BE2C (cell line): ENCODE results near the gene DYNLRB1.

Source experiments
- DNase-seq: peaks from one replicate; pipeline ENCODE4 v3.0.0-alpha.2; 2020
- H3K27me3 ChIP-seq: fragments of 250-450 bp; sonication (Bioruptor Pico); 2 replicates; pipeline ENCODE4 v1.5.1; 2020; ENCODE audit warnings: mild to moderate bottlenecking
- H3K36me3 ChIP-seq: fragments of 250-450 bp; sonication (Bioruptor Pico); 2 replicates; pipeline ENCODE4 v1.5.1; 2020; ENCODE audit warnings: mild to moderate bottlenecking
- H3K4me1 ChIP-seq: fragments of 250-450 bp; sonication (Bioruptor Pico); 2 replicates; pipeline ENCODE4 v1.5.1; 2020
- H3K4me3 ChIP-seq: 2 replicates; pipeline ENCODE4 v1.5.1; 2011; ENCODE audit warnings: low read depth, low read length
- H3K9me3 ChIP-seq: fragments of 250-450 bp; sonication (Bioruptor Pico); 2 replicates; pipeline ENCODE4 v1.5.1; 2020
- CTCF ChIP-seq: IDR thresholded peaks from 2 replicates; pipeline ENCODE4 v1.5.1; 2012; ENCODE audit warnings: mild to moderate bottlenecking, low read depth, low read length

Gene DYNLRB1

DNA sequence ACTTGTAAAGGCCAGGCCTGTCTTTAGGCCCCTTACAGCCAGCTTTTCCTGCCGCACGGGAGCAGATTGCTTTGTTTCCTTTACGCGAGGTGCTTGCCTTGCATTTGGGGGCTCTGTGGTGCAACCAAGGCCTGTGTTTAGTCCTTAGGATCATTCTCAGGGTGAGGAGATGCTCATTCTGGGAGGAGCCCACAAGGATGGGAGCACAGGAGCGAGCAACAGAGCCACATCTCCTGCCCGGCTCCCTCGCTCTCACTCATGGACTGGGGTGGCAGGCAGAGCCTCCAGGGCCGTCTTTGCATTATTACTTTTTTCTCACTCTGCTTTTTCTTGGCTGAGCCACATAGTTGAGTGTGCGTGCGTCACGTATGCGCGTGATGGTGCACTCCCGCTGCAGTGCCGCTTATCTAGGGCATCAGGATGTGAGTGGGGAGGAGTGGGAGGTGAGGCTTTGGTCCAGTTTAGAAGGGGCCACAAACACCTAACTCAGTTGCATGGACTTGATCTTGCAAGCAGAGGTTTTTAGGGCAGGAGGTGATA, 19.1 kb downstream of the DYNLRB1 start:
- H3K4me3 ChIP-seq = no peak overlapping the region
- peaks cover 76% of the 10 kb centered on the region for H3K36me3 ChIP-seq
- DNase-seq = no peak
- H3K4me1 ChIP-seq = no peaks in the 10 kb centered on the region
- no peak for TF ChIP-seq CTCF
- no peaks in the 10 kb centered on the region for H3K9me3 ChIP-seq
- no peaks in the 10 kb centered on the region for H3K27me3 ChIP-seq

GRCh38 chr20:34535857-34536256, 19.6 kb downstream of the DYNLRB1 start:
- Histone ChIP-seq H3K4me3 (no peak overlapping the region), H3K4me1 (no peaks in the 10 kb centered on the region), H3K9me3 (no peaks in the 10 kb centered on the region), H3K36me3 (peaks cover 76% of the 10 kb centered on the region), H3K27me3 (no peaks in the 10 kb centered on the region)
- DNase-seq = no peak
- TF ChIP-seq CTCF = no peak

GRCh38 chr20:34536798-34537394, 20.7 kb downstream of the DYNLRB1 start:
- Histone ChIP-seq H3K27me3 (no peaks in the 10 kb centered on the region), H3K36me3 (peaks cover 71% of the 10 kb centered on the region), H3K4me3 (no peak overlapping the region), H3K4me1 (no peaks in the 10 kb centered on the region), H3K9me3 (no peaks in the 10 kb centered on the region)
- DNase-seq = peak; percentile 60
- TF ChIP-seq CTCF = peak; percentile 39

- peaks cover 63% of the 10 kb centered on the region for H3K36me3 ChIP-seq
Measured at GRCh38 chr20:34537651-34538050, 21.4 kb downstream of the DYNLRB1 start.

DNA sequence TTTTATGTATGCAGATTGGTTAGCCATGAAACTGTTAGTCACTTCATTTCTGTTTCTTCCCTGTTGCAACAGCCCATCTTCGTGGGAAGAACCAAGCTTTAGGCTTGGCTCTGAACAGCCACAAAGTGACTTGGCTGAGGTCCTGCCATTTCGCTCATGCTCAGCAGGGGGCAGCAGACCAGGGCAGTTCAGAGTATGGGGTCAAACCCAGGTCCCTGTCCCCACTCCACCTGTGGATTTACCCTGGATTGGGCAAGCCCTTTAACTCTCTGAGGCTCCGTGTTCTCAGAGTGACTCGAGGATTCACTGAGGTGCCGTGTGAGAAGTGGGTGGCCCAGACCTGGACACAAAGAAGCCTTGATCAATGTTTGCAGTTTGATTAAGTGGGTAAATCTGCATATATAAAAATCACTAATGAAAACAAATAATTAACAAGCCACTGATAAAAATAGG, 22.5 kb downstream of the DYNLRB1 start:
- peaks cover 54% of the 10 kb centered on the region for H3K36me3 ChIP-seq

More at GRCh38 chr20:34537651-34538050, 21.4 kb downstream of the DYNLRB1 start:
- Histone ChIP-seq H3K4me1 (no peaks in the 10 kb centered on the region), H3K4me3 (no peak overlapping the region), H3K9me3 (no peaks in the 10 kb centered on the region), H3K27me3 (no peaks in the 10 kb centered on the region)
- DNase-seq = no peak
- no peak for TF ChIP-seq CTCF

More for the DNA sequence above, 22.5 kb downstream of the DYNLRB1 start:
- no peaks in the 10 kb centered on the region for H3K9me3 ChIP-seq
- no peak overlapping the region for H3K4me3 ChIP-seq
- no peaks in the 10 kb centered on the region for H3K27me3 ChIP-seq
- H3K4me1 ChIP-seq = no peaks in the 10 kb centered on the region
- DNase-seq = peak; percentile 65
- TF ChIP-seq CTCF = peak; percentile 94
